Muscle layer of colon (tissue), 2 donors: ENCODE measurements around the gene METRNL.
"Not testable (repeated sequence)": the region's sequence is repeated elsewhere in the genome, so short reads cannot be mapped to it uniquely, and the experiment has no call there.

Experiments used
- H3K27ac ChIP-seq: one replicate; pipeline ENCODE4 v1.7.0; 2013; ENCODE audit warnings: low read depth, mild to moderate bottlenecking, low read length, moderate library complexity
- H3K27me3 ChIP-seq, 2 donors: one replicate each; pipeline ENCODE4 v1.7.0; 2013; ENCODE audit warnings: low read length in 2 of 2, mild to moderate bottlenecking in 2 of 2; ENCODE audit not compliant: insufficient read depth in 2 of 2, control insufficient read depth in 1 of 2
- H3K36me3 ChIP-seq: one replicate; pipeline ENCODE4 v1.7.0; 2013; ENCODE audit warnings: mild to moderate bottlenecking, low read length; ENCODE audit not compliant: insufficient read depth
- H3K4me1 ChIP-seq: one replicate; pipeline ENCODE4 v1.7.0; 2013; ENCODE audit warnings: mild to moderate bottlenecking, low read length; ENCODE audit not compliant: insufficient read depth
- H3K4me3 ChIP-seq, 2 donors: one replicate each; pipeline ENCODE4 v1.7.0; 2013; ENCODE audit warnings: low read length in 2 of 2, low read depth in 1 of 2, mild to moderate bottlenecking in 1 of 2, moderate library complexity in 1 of 2
- H3K9ac ChIP-seq: one replicate; pipeline ENCODE4 v1.7.0; 2013; ENCODE audit warnings: low read length
- H3K9me3 ChIP-seq: one replicate; pipeline ENCODE4 v1.7.0; 2013; ENCODE audit warnings: mild to moderate bottlenecking, low read length
- donor health status: abdominal sarcoma.
- donor health status: Adenocarcinoma of cecum.

The METRNL gene

GRCh38 chr17:83134456-83134855 lies 55.0 kb downstream of the METRNL start:
- not testable (repeated sequence) for H3K9ac ChIP-seq, H3K27me3 ChIP-seq, H3K36me3 ChIP-seq, H3K9me3 ChIP-seq, H3K4me1 ChIP-seq, H3K4me3 ChIP-seq, H3K27ac ChIP-seq

- Histone ChIP-seq H3K4me3 (no peak overlapping the region), H3K4me1 (no peaks in the 10 kb centered on the region), H3K9ac (no peak overlapping the region), H3K9me3 (no peaks in the 10 kb centered on the region), H3K36me3 (no peaks in the 10 kb centered on the region), H3K27me3 (peaks cover 0 to 9% of the 10 kb centered on the region in 2 donors), H3K27ac (no peak overlapping the region)
These were observed 56.3 kb downstream of the METRNL start for GRCh38 chr17:83135692-83136091.

GRCh38 chr17:83136156-83136555 lies 56.7 kb downstream of the METRNL start:
- H3K27ac ChIP-seq, result no peak overlapping the region
- H3K27me3 ChIP-seq, result peaks cover 0 to 9% of the 10 kb centered on the region in 2 donors
- no peaks in the 10 kb centered on the region for H3K4me1 ChIP-seq
- no peaks in the 10 kb centered on the region for H3K36me3 ChIP-seq
- H3K9ac ChIP-seq, result no peak overlapping the region
- no peak overlapping the region for H3K4me3 ChIP-seq
- H3K9me3 ChIP-seq, result no peaks in the 10 kb centered on the region

GRCh38 chr17:83136931-83137330 lies 57.5 kb downstream of the METRNL start:
- no peaks in the 10 kb centered on the region for H3K9me3 ChIP-seq
- H3K4me1 ChIP-seq, result no peaks in the 10 kb centered on the region
- no peaks in the 10 kb centered on the region for H3K36me3 ChIP-seq
- no peak overlapping the region for H3K4me3 ChIP-seq
- H3K27me3 ChIP-seq, result peaks cover 0 to 9% of the 10 kb centered on the region in 2 donors
- H3K27ac ChIP-seq, result no peak overlapping the region
- H3K9ac ChIP-seq, result no peak overlapping the region

GRCh38 chr17:83137523-83137922 lies 58.1 kb downstream of the METRNL start:
- no peak overlapping the region for H3K27ac ChIP-seq
- H3K4me3 ChIP-seq, result no peak overlapping the region
- H3K36me3 ChIP-seq, result no peaks in the 10 kb centered on the region
- H3K4me1 ChIP-seq, result no peaks in the 10 kb centered on the region
- no peaks in the 10 kb centered on the region for H3K9me3 ChIP-seq
- H3K9ac ChIP-seq, result no peak overlapping the region
- peaks cover 0 to 9% of the 10 kb centered on the region in 2 donors for H3K27me3 ChIP-seq

GRCh38 chr17:83138820-83139219 lies 59.4 kb downstream of the METRNL start:
- H3K27me3 ChIP-seq, result peaks cover 0 to 9% of the 10 kb centered on the region in 2 donors
- no peak overlapping the region for H3K27ac ChIP-seq
- H3K4me1 ChIP-seq, result no peaks in the 10 kb centered on the region
- H3K4me3 ChIP-seq, result no peak overlapping the region
- no peaks in the 10 kb centered on the region for H3K36me3 ChIP-seq
- H3K9ac ChIP-seq, result no peak overlapping the region
- no peaks in the 10 kb centered on the region for H3K9me3 ChIP-seq

- H3K4me3 ChIP-seq, H3K9me3 ChIP-seq, H3K4me1 ChIP-seq, H3K27me3 ChIP-seq, H3K9ac ChIP-seq, H3K27ac ChIP-seq, H3K36me3 ChIP-seq: not testable (repeated sequence)
These were observed 60.3 kb downstream of the METRNL start for GRCh38 chr17:83139541-83140248.

GRCh38 chr17:83140249-83140566 lies 60.8 kb downstream of the METRNL start:
- not testable (repeated sequence) for H3K4me1 ChIP-seq, H3K27me3 ChIP-seq, H3K36me3 ChIP-seq, H3K9ac ChIP-seq, H3K27ac ChIP-seq, H3K4me3 ChIP-seq, H3K9me3 ChIP-seq

GRCh38 chr17:83142619-83143018 lies 63.2 kb downstream of the METRNL start:
- Histone ChIP-seq H3K27me3 (no peaks in the 10 kb centered on the region), H3K4me3 (no peak overlapping the region), H3K9ac (no peak overlapping the region), H3K9me3 (no peaks in the 10 kb centered on the region), H3K27ac (no peak overlapping the region), H3K4me1 (no peaks in the 10 kb centered on the region), H3K36me3 (no peaks in the 10 kb centered on the region)

GRCh38 chr17:83143817-83144231 lies 64.4 kb downstream of the METRNL start:
- no peaks in the 10 kb centered on the region for H3K36me3 ChIP-seq

More at GRCh38 chr17:83143817-83144231, 64.4 kb downstream of the METRNL start:
- Histone ChIP-seq H3K4me3 (no peak overlapping the region), H3K4me1 (no peaks in the 10 kb centered on the region), H3K27me3 (no peaks in the 10 kb centered on the region), H3K9ac (no peak overlapping the region), H3K27ac (no peak overlapping the region), H3K9me3 (no peaks in the 10 kb centered on the region)
